Loucy (cell line): ENCODE data around the gene TSPEAR.

Experiments used
- CTCF ChIP-seq: fragments of 200-600 bp; sonication (generic); conservative IDR thresholded peaks from 2 replicates; pipeline ENCODE4 v1.5.1; 2014; ENCODE audit warnings: mild to moderate bottlenecking, antibody characterized with exemption, low read length
- EZH2phosphoT487 ChIP-seq: fragments of 200-600 bp; IDR thresholded peaks from 2 replicates; pipeline ENCODE4 v1.6.1; 2018; ENCODE audit warnings: antibody characterized with exemption, mild to moderate bottlenecking, moderate library complexity, borderline replicate concordance

- TF ChIP-seq CTCF (no peak), EZH2phosphoT487 (no peak)
These were observed 80.9 kb downstream of the TSPEAR start for GRCh38 chr21:44630440-44630839.
